SK-N-SH (cell line): ENCODE measurements around the gene NUDT14. TPM values are rescaled to one million over a fixed set of nuclear protein-coding genes. Genes with fewer than 3 reads are reported as not detected.

Experiments used
- CTCF ChIA-PET: fragments of 300-600, 350-600 bp; formaldehyde crosslinking; extraction: SDS; loops from one replicate; lab custom pipeline; 2021; lab: Yijun Ruan, JAX
- POLR2A ChIA-PET: fragments of 350-600 bp; sonication (Branson Sonifier 250); formaldehyde crosslinking; extraction: SDS; loops from one replicate; lab custom pipeline; 2020; ENCODE audit warnings: antibody characterized with exemption, inconsistent platforms; lab: Yijun Ruan, JAX
- DNase-seq: peaks from one replicate; pipeline ENCODE4 v3.0.0; 2012
- H2AFZ ChIP-seq: fragments of 200-600 bp; sonication (generic); 2 replicates; pipeline ENCODE4 v1.8.1; 2016; ENCODE audit warnings: antibody characterized with exemption, mild to moderate bottlenecking, low read depth
- H3F3A ChIP-seq: fragments of 200-600 bp; sonication (generic); replicated peaks from 2 replicates; pipeline ENCODE3; 2016; ENCODE audit warnings: antibody characterized with exemption, mild to moderate bottlenecking; ENCODE audit not compliant: insufficient read depth
- H3K27ac ChIP-seq, 2 experiments: fragments of 200-500 bp in 1 of 2; fragments of 200-600 bp in 1 of 2; sonication (Bioruptor generic) in 1 of 2; sonication (generic), shearing (Covaris generic) in 1 of 2; 2 replicates each; pipeline versions ENCODE4 v1.5.1 to v1.6.1; 2014 to 2016; ENCODE audit warnings: low read depth in 2 of 2, inconsistent platforms in 1 of 2, low read length in 1 of 2, mild to moderate bottlenecking in 1 of 2, mixed read lengths in 1 of 2
- H3K27me3 ChIP-seq: fragments of 200-600 bp; sonication (generic), shearing (Covaris generic); 2 replicates; pipeline ENCODE4 v1.6.1; 2016; ENCODE audit warnings: mixed run types; ENCODE audit not compliant: insufficient read depth
- H3K36me3 ChIP-seq, 2 experiments: fragments of 200-500 bp in 1 of 2; fragments of 200-600 bp in 1 of 2; sonication (Bioruptor generic) in 1 of 2; sonication (generic) in 1 of 2; replicated peaks in 1 of 2; 2 replicates each; pipeline versions ENCODE3 to v1.5.1; 2014 to 2016; ENCODE audit warnings: low read length in 1 of 2, mild to moderate bottlenecking in 1 of 2; ENCODE audit not compliant: insufficient read depth in 2 of 2, control insufficient read depth in 1 of 2
- H3K4me1 ChIP-seq, 2 experiments: fragments of 200-500 bp in 1 of 2; fragments of 200-600 bp in 1 of 2; sonication (Bioruptor generic) in 1 of 2; sonication (generic), shearing (Covaris generic) in 1 of 2; 2 replicates each; pipeline versions ENCODE4 v1.5.1 to v1.6.1; 2014 to 2016; ENCODE audit warnings: low read depth in 1 of 2, low read length in 1 of 2, mixed run types in 1 of 2; ENCODE audit not compliant: insufficient read depth in 2 of 2, control insufficient read depth in 1 of 2
- H3K4me2 ChIP-seq: fragments of 200-600 bp; sonication (generic), shearing (Covaris generic); 2 replicates; pipeline ENCODE4 v1.6.1; 2017; ENCODE audit warnings: mixed run types
- H3K4me3 ChIP-seq, 2 experiments: fragments of 200-500 bp in 1 of 2; fragments of 200-600 bp in 1 of 2; sonication (Bioruptor generic) in 1 of 2; sonication (generic), shearing (Covaris generic) in 1 of 2; 2 replicates each; pipeline versions ENCODE4 v1.5.1 to v1.8.1; 2014 to 2016; ENCODE audit warnings: low read depth in 2 of 2, inconsistent platforms in 1 of 2, low read length in 1 of 2, mild to moderate bottlenecking in 1 of 2, mixed read lengths in 1 of 2, moderate library complexity in 1 of 2
- H3K79me2 ChIP-seq: fragments of 200-600 bp; sonication (generic); 2 replicates; pipeline ENCODE4 v1.8.1; 2017; ENCODE audit warnings: mild to moderate bottlenecking; ENCODE audit not compliant: insufficient read depth
- H3K9ac ChIP-seq: fragments of 200-600 bp; sonication (generic); 2 replicates; pipeline ENCODE4 v1.6.1; 2017; ENCODE audit warnings: mixed run types
- H3K9me2 ChIP-seq: fragments of 200-600 bp; sonication (generic); 2 replicates; pipeline ENCODE4 v1.6.1; 2017; ENCODE audit warnings: mixed run types
- H3K9me3 ChIP-seq: fragments of 200-600 bp; sonication (generic); 2 replicates; pipeline ENCODE4 v1.6.1; 2017; ENCODE audit warnings: mixed run types, mild to moderate bottlenecking, moderate library complexity
- H4K20me1 ChIP-seq: fragments of 200-600 bp; sonication (generic); 2 replicates; pipeline ENCODE4 v1.6.1; 2017; ENCODE audit warnings: mild to moderate bottlenecking, mixed run types; ENCODE audit not compliant: insufficient read depth
- EP300 ChIP-seq, 2 experiments: IDR thresholded peaks; 2 replicates each; pipeline versions ENCODE4 v1.4.0 to v1.6.1; 2012; ENCODE audit warnings: borderline replicate concordance in 1 of 2, low read depth in 1 of 2, low read length in 1 of 2
- GATA2 ChIP-seq: sonication (generic); formaldehyde crosslinking; IDR thresholded peaks from 2 replicates; pipeline ENCODE4 v1.5.0; 2020; ENCODE audit warnings: mild to moderate bottlenecking, missing genetic modification reagents
- NFIC ChIP-seq: IDR thresholded peaks from 2 replicates; pipeline ENCODE4 v1.4.0; 2012; ENCODE audit warnings: borderline replicate concordance
- NRF1 ChIP-seq: IDR thresholded peaks from 2 replicates; pipeline ENCODE4 v1.6.1; 2012; ENCODE audit warnings: low read depth, mild to moderate bottlenecking, low read length
- POLR2AphosphoS5 ChIP-seq: IDR thresholded peaks from 2 replicates; pipeline ENCODE4 v1.6.1; 2012; ENCODE audit warnings: low read depth, low read length
- RFX5 ChIP-seq: IDR thresholded peaks from 2 replicates; pipeline ENCODE4 v1.6.1; 2012; ENCODE audit warnings: mild to moderate bottlenecking, improper control_type of control experiment, low read length
- WGBS: methylation state at CpG from one replicate; pipeline ENCODE4 v1.1.6; 2017; ENCODE audit warnings: low lambda C conversion rate; 5-methylcytosine and 5-hydroxymethylcytosine counted together
- polyA plus RNA-seq, 3 experiments: library from polyadenylated mRNA; depleted of rRNA; stranded (reverse); fragments of >200 nt; gene quantifications; 2 replicates each; pipeline ENCODE4 v1.2.3, GENCODE V29; 2012
- TF ChIP-seq, protein P1 (sequence below): IDR thresholded peaks from 2 replicates; pipeline ENCODE4 v1.4.0; 2012; ENCODE audit warnings: low read depth, borderline replicate concordance
- TF ChIP-seq, protein P2 (sequence below): fragments of 150-350 bp; IDR thresholded peaks from 2 replicates; pipeline ENCODE4 v1.6.1; 2017; ENCODE audit warnings: antibody characterized with exemption, low read length, low read depth, borderline replicate concordance
- TF ChIP-seq, protein P3 (sequence below): IDR thresholded peaks from 2 replicates; pipeline ENCODE4 v1.4.0; 2012; ENCODE audit warnings: low read depth, borderline replicate concordance

Gene NUDT14
- polyA plus RNA-seq (2012; rRNA removed): 15.8 and 18.4 TPM in 2 replicates
- 8.1 and 11.3 TPM in 2 replicates for polyA plus RNA-seq (2012; cell fraction: cytosol; rRNA removed)
- polyA plus RNA-seq (2012; cell fraction: nucleus; rRNA removed): 27.3 and 44.1 TPM in 2 replicates

DNA sequence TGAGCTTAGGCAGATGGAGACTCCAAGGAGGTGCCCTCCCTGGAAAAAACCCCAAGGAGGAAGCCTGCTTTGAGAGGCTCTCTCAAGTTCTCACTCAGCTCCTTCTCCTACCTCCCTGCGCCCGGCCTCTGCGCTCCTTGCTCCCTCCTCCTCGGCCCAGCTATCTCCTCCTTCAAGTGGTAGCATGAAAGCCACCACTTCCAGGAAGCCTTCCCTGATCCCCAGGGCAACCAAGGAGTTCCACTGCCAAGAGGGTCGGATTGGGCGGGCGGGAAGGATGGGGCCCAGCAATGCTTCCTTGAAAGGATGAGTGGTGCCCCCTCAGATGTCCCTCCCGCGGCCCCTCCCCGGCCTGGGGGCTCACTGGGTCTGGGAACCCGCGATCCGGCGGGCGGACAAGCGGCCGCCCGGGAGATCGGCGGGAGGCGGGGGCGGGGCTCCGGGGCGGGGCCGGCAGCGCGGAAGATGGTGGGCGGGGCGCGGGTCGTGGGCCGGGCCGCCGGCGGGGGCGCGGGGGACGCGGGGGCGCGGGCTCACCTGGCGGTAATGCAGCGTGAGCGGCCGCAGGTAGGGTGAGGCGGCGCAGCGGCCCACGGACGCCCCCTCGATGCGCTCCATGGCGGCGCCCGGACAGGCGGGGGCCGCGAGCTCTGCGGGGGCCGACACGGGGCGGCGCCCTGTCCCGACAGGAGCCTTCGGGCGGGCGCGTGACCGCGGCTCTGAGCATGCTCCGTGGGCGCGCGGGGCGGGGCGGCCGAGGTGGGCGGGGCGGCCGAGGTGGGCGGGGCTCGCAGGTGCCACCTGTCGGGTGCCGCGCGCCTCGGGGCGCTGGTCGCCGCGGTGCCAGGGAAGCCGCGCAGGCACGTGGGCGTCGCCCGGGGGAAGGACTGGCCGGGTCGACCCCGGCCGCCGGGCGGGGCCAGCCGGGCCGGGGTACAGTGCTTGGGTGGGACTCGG lies at the start of gene NUDT14:
Gene NUDT14, minus strand, starts transcription at position 721 of the 957 bp plus-strand sequence. Its CDS starts 103 bp downstream, at position 618.
- Histone ChIP-seq H3K4me2 (peak within 1 kb of the TSS; percentile 78), H3K79me2 (no peaks in the 10 kb centered on the region), H3K4me1 (peaks cover 0 to 8% of the 10 kb centered on the region in 2 experiments; a peak in 2 of 4 replicates), H3K9ac (no peak within 1 kb of the TSS), H3F3A (peaks cover 7% of the 10 kb centered on the region), H3K9me3 (no peaks in the 10 kb centered on the region), H4K20me1 (no peaks in the 10 kb centered on the region), H3K27ac (peak within 1 kb of the TSS in 1 of 2 experiments; percentile 58; a peak in 1 of 4 replicates), H3K36me3 (no peaks in the 10 kb centered on the region), H3K9me2 (no peaks in the 10 kb centered on the region), H2AFZ (no peak within 1 kb of the TSS), H3K27me3 (no peaks in the 10 kb centered on the region), H3K4me3 (peak within 1 kb of the TSS; percentile 55 to 60)
- WGBS: 14% methylated on average over 20 of the region's 106 CpGs
- TF ChIP-seq RFX5 (no peak), NRF1 (peak; percentile 66)
- TF ChIP-seq, protein P1, sequence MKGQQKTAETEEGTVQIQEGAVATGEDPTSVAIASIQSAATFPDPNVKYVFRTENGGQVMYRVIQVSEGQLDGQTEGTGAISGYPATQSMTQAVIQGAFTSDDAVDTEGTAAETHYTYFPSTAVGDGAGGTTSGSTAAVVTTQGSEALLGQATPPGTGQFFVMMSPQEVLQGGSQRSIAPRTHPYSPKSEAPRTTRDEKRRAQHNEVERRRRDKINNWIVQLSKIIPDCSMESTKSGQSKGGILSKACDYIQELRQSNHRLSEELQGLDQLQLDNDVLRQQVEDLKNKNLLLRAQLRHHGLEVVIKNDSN: peak; percentile 74
- TF ChIP-seq, protein P2, sequence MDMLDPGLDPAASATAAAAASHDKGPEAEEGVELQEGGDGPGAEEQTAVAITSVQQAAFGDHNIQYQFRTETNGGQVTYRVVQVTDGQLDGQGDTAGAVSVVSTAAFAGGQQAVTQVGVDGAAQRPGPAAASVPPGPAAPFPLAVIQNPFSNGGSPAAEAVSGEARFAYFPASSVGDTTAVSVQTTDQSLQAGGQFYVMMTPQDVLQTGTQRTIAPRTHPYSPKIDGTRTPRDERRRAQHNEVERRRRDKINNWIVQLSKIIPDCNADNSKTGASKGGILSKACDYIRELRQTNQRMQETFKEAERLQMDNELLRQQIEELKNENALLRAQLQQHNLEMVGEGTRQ: peak; percentile 22; the same call in 1 of the 2 replicates
- POLR2A ChIA-PET: no interaction called here
- CTCF ChIA-PET: interaction anchor here (0.9 to 1.5 kb wide), 10 partner anchors 9 to 309 kb away, joined by 3 to 7 read pairs (median 4); partner anchors contain the start of gene JAG2
- DNase-seq: peak; percentile 96

DNA sequence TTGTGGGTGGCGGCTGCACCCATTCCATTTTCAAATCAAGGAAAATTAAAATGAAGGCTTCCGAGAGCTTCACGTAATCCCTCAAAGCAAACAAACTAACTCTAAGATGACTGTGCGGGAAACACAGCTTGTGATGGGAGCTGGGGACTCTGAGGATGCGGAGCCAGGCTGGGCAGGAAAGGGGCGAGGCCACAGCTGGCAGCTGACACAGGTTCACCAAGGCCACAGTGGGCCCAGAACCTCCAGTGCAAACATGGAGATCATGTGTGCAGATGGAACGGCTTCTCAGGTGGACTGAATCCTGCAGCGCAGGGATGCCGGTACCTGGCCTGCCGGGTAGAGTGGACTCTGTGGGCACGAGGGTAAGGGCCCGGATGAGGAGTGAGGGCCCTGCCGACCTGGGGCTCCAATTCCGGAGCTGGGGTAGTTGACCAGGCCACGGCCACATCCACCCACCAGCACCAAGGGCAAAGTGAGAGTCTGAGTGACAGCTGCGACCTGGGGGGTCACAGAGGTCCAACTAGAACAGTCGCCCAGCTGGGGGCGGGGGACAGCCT lies 48.1 kb upstream of the NUDT14 start:
- H3K4me1 ChIP-seq: no peaks in the 10 kb centered on the region
- POLR2A ChIA-PET: no interaction called here
- H2AFZ ChIP-seq: no peak overlapping the region
- no peaks in the 10 kb centered on the region for H3K9me2 ChIP-seq
- WGBS: 95% methylated on average over 9 of the region's 18 CpGs
- H4K20me1 ChIP-seq: no peaks in the 10 kb centered on the region
- H3K4me2 ChIP-seq: no peak overlapping the region
- no peaks in the 10 kb centered on the region for H3F3A ChIP-seq
- peaks cover 10% of the 10 kb centered on the region in 2 experiments for H3K36me3 ChIP-seq
- H3K9ac ChIP-seq: no peak overlapping the region
- DNase-seq: no peak
- TF ChIP-seq GATA2 (CRISPR knock-in tag) (no peak), POLR2AphosphoS5 (no peak), NFIC (no peak), EP300 (IDR thresholded peaks at IDR 0.05; ENCODE audit: borderline replicate concordance in 1 of 2, low read depth in 1 of 2, low read length in 1 of 2) (no peak)
- TF ChIP-seq, protein P3, sequence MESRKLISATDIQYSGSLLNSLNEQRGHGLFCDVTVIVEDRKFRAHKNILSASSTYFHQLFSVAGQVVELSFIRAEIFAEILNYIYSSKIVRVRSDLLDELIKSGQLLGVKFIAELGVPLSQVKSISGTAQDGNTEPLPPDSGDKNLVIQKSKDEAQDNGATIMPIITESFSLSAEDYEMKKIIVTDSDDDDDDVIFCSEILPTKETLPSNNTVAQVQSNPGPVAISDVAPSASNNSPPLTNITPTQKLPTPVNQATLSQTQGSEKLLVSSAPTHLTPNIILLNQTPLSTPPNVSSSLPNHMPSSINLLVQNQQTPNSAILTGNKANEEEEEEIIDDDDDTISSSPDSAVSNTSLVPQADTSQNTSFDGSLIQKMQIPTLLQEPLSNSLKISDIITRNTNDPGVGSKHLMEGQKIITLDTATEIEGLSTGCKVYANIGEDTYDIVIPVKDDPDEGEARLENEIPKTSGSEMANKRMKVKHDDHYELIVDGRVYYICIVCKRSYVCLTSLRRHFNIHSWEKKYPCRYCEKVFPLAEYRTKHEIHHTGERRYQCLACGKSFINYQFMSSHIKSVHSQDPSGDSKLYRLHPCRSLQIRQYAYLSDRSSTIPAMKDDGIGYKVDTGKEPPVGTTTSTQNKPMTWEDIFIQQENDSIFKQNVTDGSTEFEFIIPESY: no peak
- CTCF ChIA-PET: no interaction called here
- no peak overlapping the region for H3K4me3 ChIP-seq
- no peaks in the 10 kb centered on the region for H3K79me2 ChIP-seq
- no peak overlapping the region for H3K27ac ChIP-seq
- H3K27me3 ChIP-seq: no peaks in the 10 kb centered on the region
- no peaks in the 10 kb centered on the region for H3K9me3 ChIP-seq
